Measurements from ENCODE around the gene FAM3A. TPM values are rescaled to one million over a fixed set of nuclear protein-coding genes. Genes with fewer than 3 reads are reported as not detected.
"Not testable (repeated sequence)": the region's sequence is repeated elsewhere in the genome, so short reads cannot be mapped to it uniquely, and the experiment has no call there.

The FAM3A gene
- total RNA-seq, 4 donors from 2014 or later, result 18.2 to 117 (median 101) TPM

- Histone ChIP-seq H3K36me3 (peaks cover 0 to 3% (median 0%) of the 10 kb centered on the region in 3 donors), H3K27ac (no peak overlapping the region), H3K27me3 (no peaks in the 10 kb centered on the region), H3K4me1 (no peaks in the 10 kb centered on the region), H3K9me3 (no peaks in the 10 kb centered on the region), H3K4me3 (no peak overlapping the region)
- DNase-seq, result no peak
- no peak for TF ChIP-seq CTCF (IDR thresholded peaks at IDR 0.05)
- TF ChIP-seq POLR2A (IDR thresholded peaks at IDR 0.05), result no peak
These were observed 13.9 kb downstream of the FAM3A start for GRCh38 chrX:154502098-154502497.

GRCh38 chrX:154501423-154501822, 14.6 kb downstream of the FAM3A start:
- H3K4me1 ChIP-seq, DNase-seq, H3K27ac ChIP-seq, H3K4me3 ChIP-seq, H3K27me3 ChIP-seq, H3K36me3 ChIP-seq, H3K9me3 ChIP-seq: not testable (repeated sequence)

GRCh38 chrX:154496591-154497137, 19.4 kb downstream of the FAM3A start:
- H3K4me1 ChIP-seq, H3K9me3 ChIP-seq, DNase-seq, H3K4me3 ChIP-seq, H3K36me3 ChIP-seq, H3K27me3 ChIP-seq, H3K27ac ChIP-seq: not testable (repeated sequence)

- H3K27ac ChIP-seq, result no peak overlapping the region
- no peaks in the 10 kb centered on the region for H3K4me1 ChIP-seq
- H3K36me3 ChIP-seq, result no peaks in the 10 kb centered on the region
- no peaks in the 10 kb centered on the region for H3K9me3 ChIP-seq
- H3K4me3 ChIP-seq, result no peak overlapping the region
- TF ChIP-seq CTCF (IDR thresholded peaks at IDR 0.05), result no peak
- DNase-seq, result no peak
- no peaks in the 10 kb centered on the region for H3K27me3 ChIP-seq
These were observed 20.5 kb downstream of the FAM3A start for GRCh38 chrX:154495472-154495922.

GRCh38 chrX:154494715-154495114, 21.3 kb downstream of the FAM3A start:
- H3K4me1 ChIP-seq, result peaks cover 0 to under 1% (median 0%) of the 10 kb centered on the region in 4 donors
- H3K4me3 ChIP-seq, result no peak overlapping the region
- H3K9me3 ChIP-seq, result no peaks in the 10 kb centered on the region
- TF ChIP-seq CTCF (IDR thresholded peaks at IDR 0.05) (no peak), POLR2A (IDR thresholded peaks at IDR 0.05) (no peak)
- no peak overlapping the region for H3K27ac ChIP-seq
- no peaks in the 10 kb centered on the region for H3K27me3 ChIP-seq
- DNase-seq, result no peak
- H3K36me3 ChIP-seq, result no peaks in the 10 kb centered on the region

- Histone ChIP-seq H3K27ac (peak within 1 kb of the TSS; percentile 93 to 97 (median 96)), H3K9me3 (no peaks in the 10 kb centered on the region), H3K36me3 (no peaks in the 10 kb centered on the region), H3K4me1 (peaks cover 0 to 8% (median 4%) of the 10 kb centered on the region in 4 donors), H3K4me3 (peak within 1 kb of the TSS; percentile 61 to 83 (median 66)), H3K27me3 (no peaks in the 10 kb centered on the region)
- DNase-seq, result peak; percentile 87 to 96 (median 93)
- peak; percentile 79 to 83 for TF ChIP-seq POLR2A (IDR thresholded peaks at IDR 0.05)
- TF ChIP-seq CTCF (IDR thresholded peaks at IDR 0.05), result peak in 1 of 6 experiments; percentile 8
These were observed 25.5 kb downstream of the FAM3A start, which contains the start of gene SLC10A3 for GRCh38 chrX:154490414-154491083. SLC10A3 (minus strand) TSS chrX:154490629; CDS start chrX:154488940, 1,689 bp downstream.
